GM11168 (cell line): ENCODE measurements around the gene ABTB2.

Experiments used
- in situ Hi-C: fragments of 300-500 bp; cut with MboI; formaldehyde crosslinking; loops from one replicate; pipeline ENCODE4 v1.12.0; 2022; ENCODE audit warnings: low sequenced_read_pairs; ENCODE audit not compliant: unreplicated experiment

The ABTB2 gene

DNA sequence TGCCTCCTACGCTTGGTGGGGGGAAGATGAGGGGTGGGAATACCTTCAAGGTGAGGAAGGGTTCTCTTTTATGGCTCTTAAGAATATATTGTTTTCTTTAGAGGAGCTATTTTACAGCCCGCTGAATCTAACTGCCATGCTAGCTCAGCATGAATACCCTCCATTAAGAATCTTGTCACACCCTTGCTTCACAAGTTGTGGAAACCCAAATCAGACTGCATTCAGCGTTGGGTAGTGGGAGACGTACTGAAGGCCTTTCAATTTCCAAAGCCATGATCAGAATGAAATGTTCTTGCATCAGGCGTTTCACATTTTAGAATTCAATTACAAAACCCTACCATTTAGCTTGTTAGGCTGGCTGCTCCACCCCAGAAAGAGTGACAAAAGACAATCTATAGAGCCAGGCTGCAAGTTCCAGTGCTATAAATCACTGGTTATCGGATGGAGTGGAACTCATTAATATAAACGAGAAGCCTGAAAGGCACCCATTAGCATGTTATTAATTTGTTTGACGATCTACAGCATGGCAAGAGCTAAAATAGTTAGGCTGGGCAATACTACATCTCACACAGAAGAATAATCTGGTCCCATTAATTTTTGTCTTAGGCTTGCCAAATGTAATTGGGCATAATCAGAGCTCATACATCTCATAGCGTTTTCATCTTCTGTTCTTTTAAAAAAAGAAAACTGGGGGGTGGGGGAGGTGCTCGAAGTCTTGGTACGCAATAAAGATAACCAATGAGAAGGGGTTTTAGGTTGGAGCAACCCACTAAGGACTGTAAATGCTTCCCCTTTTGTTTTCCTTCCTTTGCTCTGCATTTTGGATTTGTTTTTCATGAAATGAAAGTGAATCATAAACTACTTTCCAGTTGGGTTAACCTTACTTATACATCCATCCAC, 57.5 kb downstream of the ABTB2 start:
- in situ Hi-C loops, result no loop called here

DNA sequence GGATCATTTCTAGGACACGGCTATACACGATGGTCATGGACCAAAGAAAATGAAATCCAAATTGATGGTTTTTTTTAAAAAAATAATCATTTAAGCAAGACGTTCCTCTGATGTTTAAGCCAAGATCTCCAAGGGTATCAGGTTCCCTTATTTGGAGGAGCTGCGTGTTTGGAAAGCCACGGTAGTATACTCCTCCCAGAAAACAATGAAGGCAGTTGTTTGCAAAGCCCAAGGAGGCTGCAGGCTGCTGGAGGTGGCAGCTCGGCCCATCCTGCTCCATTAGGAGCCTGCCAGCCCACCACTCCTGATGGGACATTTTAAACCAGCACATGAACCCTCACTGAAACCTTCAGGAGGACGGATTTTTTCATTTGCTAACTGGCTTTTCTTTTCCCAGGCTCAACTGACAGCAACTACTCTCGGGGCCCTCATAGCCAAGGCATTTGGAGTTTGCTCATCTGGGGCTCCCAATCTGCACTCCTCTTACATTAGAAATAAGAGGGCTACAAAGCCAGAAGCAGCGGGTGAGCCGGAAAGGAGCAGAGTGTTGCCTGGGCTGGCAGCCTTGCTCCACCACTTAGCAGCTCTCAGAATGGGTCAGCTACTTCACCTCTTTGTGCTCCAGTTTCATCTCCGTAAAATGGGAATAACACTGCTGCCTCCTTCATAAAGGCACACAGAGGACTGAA, 58.4 kb downstream of the ABTB2 start:
- in situ Hi-C loops, result no loop called here

DNA sequence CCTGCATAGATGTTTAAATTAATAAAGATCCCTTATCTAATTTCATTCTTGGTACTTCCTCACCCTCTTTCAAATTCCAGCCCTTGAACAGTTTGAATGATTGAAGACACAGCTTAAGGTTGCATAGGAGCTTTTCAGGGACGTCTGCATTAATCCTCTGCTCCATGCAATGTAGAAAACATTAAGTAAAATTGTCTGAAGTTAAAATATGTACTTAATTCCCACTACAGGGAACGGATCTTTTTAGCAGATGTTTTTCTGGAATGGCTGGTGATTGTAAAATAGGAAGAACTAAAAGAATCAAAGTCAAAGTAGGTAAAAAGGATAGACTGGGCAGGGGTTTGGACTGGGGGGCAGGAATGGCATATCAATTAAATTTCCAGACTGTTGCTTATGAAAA, 58.9 kb downstream of the ABTB2 start:
- in situ Hi-C loops, result no loop called here

DNA sequence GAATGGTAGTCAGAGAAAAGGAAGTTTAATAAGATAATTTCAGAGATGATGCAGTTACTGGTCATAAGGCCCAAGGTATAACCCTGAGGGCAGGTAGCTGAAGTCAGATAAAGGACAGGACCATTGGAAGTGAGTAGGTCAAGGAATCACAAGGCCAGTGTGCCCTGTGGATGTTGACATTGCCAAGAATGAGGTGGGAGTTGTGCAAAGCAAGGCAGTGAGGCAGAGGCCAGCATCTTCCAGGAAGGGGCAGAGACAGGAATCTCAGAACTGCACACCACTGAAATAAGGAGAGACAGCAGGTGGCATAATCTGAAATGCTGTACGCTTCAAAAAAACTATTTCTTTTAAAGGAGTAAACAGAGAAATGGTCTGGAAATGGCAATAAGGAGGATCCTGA, 61.4 kb downstream of the ABTB2 start:
- in situ Hi-C loops, result no loop called here

DNA sequence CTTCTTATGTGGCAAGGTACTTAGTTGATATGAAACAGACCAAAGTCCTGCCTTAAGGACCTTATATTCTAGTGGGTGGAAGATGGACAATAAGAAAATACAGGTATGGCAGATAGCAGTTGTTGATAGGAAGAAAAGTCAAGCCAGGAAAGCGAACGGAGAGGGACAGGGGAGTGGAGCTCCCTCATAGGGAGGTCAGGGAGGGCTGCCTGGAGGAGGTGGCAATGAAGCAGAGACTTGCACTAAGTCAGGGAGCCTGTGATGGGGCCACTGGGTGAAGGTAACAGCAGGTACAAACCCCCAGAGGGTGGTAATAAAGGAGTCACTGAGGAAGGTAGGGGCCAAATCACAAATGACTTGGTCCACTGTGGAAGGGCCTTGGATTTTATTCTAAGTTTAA, 65.3 kb downstream of the ABTB2 start:
- in situ Hi-C loops, result no loop called here

DNA sequence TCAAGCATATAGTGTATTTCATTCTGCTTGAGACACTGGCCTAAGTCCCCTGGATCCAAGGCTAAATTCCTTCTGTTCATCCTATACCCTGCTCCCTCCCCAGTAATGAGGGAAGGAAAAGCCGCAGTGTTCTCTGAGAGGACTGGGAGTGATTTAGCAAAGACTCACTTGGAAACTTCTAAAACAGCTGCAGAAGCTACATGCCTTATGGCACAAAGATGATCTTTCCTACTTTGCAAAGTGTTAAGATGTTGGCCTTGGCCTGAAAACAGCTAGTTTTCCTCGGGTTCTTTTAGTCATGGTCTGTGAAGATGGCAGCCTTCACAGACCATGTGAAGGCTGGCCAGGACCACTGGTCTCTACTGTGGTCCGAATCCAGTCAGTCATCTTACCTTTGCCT, 65.7 kb downstream of the ABTB2 start:
- in situ Hi-C loops, result no loop called here

DNA sequence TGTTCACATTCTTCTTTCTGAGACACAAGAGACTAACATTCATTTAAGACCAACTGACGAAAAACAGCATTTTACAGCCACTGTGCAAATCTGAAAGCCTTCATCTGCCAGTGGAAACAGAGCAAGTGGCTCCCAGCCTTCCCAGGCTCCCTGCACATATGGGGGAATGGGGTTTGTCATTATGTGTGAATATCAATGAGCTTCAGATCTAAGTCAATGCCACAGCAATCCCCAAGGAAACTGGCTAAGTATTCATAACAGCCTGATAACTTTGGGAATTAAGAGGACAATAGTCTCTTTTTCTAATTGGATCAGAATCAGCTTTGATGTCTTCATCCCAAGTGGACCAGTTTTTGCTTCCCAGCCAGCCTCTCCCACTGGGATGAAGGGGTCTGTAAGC, 66.9 kb downstream of the ABTB2 start:
- in situ Hi-C loops, result no loop called here

DNA sequence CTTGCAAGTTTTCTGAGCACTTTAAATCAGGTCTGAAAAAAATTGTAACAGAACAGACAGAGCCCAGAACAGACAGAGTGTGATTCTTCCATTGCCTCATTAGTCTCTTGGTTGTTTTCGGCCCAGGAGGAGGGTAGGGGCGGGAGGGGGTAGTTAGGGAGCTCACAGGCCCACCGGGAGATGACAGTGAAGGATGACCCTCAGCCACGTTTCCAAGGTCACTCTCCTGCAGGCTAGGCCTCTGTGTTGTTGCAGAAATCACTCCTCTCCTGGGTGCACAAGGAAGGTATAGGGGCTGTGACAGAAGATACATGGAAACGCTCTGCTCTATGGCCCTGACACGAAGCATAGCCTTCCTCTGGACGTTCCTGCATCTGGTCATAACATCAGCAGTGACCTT, 69.3 kb downstream of the ABTB2 start:
- in situ Hi-C loops, result no loop called here

DNA sequence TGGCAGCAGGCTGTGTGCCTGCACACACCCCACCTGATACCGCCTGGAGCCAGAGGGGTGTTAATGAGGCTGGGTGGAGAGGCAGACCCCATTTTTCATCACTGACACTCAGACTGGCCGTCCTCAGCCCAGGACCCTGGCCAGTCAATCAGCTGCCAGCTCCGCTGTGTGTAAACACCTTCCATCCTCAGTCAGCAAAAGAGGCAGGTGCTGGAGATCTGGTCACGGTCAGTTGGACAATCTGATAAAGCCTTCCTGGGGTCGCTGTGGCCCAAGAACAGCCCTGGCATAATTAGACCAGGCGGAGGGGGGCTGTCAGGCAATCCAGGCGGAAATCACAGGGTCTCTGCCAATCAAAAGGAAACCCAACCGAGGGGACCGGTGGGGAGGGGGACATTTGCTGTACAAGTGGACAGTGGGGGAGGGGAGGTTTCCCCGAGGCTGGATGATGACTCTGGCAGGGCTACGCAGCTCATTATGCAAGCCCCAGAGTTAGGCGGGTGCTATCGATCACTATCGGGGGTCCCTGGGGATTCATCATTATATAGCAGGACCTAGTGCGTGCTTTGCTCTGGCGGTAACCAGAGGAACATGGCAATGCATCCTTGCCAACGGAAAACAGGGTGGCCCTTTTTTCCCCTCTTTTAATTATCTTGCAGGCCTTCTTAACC, 72.9 kb downstream of the ABTB2 start:
- in situ Hi-C loops, result no loop called here

DNA sequence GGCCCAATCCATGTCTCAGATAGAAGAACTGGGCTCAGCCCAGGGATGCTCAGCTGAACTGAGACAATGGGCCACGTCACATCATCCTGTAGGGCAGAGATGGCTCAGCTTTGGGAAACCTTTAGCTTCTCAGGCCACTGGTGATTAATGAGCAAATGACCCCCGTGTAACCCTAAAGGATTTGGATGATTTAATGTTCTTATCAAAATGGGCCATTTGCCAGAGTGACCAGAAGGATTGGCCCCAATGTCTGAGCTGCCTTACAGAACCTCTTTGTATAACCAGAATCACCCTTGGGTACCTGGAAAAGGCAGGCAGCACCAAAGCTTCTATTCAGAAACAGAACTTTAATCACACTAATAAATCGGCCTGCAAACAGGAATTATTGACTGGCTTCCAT, 73.7 kb downstream of the ABTB2 start:
- in situ Hi-C loops, result no loop called here

DNA sequence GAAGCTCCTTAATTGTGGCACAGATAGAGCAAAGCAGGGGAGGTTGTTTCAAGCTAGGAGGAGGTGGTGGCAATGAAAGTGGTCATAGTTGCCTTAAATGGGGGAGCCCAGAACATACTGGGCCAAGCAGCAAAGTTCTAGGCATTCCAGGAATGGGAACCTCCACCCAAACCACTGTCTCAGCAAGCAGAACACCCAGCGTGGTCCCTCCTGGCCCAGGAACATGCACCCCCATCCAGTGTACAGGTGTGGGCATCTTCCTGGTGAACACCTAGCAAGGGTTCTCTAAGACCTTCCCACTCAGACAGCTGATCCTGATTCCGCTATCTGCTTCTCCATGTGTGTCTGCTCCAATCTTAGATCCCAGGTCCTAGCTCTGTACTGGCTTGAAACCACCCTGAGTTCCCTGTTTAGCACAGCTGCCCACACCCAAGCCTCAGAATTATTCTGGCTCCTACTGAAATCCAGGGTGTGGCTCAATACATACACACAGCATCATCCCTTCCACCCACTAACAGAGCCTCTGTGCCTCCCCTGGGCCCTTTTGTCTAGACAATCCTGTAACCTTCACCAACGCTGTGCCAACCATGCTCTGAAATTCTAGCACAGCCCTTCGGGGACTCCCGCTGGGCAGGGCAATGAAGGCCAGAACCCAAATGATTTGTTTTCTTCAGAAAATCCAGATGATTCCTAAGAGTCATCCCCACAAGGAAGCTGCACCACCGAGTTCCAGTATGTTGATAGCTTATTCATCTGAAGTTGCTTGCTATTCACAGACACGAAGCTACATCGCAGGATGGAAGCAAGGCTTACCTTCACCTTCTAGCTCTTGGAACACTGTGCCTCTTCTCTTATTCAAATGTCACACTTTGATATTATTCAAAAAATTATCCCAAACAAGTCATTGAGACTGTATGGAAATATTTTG, 76.6 kb downstream of the ABTB2 start:
- in situ Hi-C loops, result no loop called here

DNA sequence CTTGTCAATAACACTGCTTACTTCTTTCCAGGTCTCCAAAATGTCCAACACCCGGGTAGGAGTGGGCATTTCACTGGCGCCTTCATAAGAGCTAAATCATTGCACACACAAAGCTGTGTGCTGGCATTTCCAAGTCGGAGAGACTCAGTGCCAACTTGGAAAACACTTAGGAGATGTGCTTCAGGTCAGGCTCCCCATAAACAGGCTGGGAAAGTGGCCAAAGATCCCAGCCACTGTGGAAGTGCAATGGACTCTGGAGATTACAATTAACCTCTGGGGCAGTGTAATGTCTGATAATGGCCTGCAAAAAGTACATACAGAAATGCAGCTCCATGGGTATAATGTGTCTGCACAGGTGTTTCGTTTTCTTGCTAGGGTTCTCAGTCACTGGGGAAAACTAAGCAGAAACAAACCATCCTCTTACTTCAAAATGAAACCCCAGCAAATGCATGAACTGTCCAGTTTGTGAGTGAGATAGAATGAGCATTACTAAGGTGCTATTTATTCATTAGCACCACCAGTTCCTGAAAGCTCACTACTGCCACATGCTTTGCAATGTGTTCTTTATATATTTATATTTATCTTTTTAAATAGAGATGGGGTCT, 79.0 kb downstream of the ABTB2 start:
- in situ Hi-C loops, result no loop called here

DNA sequence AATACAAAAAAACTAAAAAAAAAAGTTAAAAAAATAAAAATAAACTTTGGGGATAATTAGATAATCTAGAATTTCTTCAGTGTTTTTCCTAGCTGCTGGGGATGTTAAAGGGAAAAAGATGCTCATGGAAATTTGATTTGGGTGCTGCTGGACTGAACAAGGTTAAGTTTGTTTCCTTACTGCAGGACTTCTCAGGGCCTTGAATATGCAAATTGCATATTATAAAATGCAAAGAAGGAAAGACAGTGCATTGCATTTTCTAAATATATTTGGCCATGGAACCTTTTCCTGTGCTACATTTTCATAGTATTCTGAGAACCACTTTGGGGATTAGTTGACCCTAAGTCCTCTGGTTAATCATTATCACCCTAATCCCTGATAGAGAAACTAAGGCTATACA, 79.6 kb downstream of the ABTB2 start:
- in situ Hi-C loops, result no loop called here

DNA sequence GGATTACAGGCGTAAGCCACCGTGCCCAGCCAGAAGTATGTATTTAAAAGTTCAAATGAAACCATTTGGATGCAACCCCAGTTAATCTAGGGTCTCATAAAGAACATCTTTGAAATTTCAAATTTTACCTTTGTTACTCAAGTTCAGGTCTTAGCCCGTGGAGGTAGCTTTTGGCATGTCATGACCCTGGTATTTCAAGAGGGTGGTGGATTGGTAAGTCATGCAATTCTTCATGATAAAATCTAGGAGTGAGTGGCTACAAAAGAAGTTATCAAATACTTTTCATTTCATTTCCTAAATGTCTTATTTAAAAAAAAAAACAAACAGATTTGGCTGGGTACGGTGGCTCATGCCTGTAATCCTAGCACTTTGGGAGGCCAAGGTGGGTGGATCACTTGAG, 80.6 kb downstream of the ABTB2 start:
- in situ Hi-C loops, result no loop called here

DNA sequence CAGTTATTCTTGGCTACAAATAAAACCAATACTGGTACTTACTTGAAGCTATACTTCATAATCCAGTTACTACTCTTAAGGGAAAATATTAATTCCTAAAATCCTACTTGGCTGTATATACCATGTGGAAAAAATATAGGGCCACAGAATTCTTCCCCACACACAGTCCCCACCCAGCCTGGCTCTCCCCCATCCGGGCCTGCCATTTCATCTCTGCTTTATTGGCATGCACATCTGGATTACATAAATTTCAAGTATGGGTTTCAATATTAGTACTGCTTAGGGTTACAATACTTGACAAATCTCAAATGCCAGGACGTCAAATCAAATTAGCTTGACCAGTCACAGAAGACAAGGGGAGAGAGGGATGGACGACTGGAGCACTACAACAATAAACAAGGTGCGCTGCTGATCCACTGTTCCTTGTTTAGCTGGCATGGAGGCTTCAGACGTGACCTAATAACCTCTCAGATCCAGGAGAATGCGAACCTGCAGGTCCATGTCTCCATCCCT, 81.4 kb downstream of the ABTB2 start:
- in situ Hi-C loops, result no loop called here

DNA sequence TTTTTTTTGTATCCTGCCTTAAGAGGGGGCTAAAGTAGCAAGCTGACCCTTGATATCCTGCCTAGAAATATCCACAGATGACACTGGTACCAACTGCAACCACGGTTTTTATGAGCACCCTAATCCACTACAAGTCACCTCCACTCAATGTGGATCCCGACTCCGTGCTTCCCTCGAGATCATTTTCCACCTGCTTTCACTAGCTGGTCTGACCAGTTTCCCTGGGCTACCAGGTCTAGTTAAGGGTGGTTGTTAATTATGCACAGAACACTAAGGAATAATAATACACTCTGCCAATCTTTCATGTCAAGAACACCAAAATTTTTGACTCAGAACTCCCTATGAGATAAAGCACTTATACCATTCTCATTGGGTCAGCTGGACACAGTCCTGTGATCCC, 82.3 kb downstream of the ABTB2 start:
- in situ Hi-C loops, result no loop called here

DNA sequence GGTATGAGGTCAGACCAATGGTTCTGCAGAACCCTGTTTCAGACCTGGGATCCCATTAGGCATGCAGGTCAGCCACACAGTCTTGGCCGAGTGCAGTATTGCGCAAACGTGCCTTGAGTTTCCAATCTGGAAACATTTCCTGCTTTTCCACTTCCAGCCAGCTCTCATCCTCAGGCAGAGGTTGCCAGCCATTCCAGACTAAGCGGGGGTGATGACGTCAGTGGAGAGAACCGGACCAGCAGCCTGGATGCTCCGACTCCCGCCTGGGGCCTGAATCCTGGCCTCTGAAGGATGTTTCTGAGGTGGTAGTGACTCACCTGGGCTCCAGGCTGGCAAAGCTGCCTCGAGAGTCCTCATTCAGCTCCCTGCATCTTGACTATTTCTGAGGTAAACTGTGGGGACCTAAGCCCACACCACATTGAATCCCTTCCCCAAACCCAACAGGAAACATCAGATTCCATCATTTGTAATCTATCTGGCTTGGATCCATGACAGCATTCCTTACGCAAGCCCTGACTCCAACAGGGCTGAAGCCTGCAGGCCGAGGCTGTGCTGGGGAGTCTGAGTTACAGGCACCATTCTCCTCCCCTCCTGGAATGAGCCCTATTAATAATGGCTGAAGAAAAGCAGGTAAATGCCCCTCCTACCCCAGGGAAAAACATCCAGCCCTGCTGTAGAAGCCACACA, 83.0 kb downstream of the ABTB2 start:
- in situ Hi-C loops, result no loop called here

DNA sequence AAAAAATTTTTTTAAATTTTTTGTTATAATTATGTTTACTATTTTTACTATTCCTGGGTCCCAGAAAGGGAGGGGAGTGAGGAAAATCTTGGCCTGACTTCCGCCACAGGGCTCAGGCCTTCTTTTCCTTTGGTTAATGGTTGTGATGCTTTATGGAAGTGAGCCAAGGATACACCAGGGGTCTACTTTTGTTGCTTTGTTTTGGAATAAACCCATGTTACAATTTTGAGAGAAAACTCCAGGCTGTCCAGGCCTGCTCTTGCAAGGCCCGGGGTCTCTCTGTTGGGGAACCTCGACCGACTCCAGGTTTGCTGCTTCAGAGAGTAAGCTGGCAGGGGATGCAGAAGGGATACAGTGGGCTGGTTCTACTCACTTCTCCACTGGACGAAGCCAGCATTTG, 84.7 kb downstream of the ABTB2 start:
- in situ Hi-C loops, result no loop called here

DNA sequence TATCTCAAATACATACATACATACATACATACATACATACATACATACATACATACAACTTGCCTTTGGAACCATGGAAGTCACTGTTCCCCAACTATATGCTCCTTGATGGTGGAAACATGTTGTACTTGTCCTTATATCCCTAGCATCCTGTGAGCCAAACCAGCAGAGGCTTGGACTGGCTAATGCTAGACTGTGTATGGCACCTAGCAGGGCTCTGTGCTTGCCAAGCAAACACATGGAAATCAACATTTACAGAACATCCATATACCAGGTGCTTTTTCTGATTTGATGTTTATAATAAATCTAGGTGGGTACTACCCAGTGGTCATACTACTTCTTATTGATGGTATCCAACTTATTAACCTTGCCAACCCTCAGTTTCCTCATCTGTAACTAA, 86.1 kb downstream of the ABTB2 start:
- in situ Hi-C loops, result no loop called here
